Jurkat, Clone E6-1 (cell line): ENCODE measurements around the gene ZNF609.

Experiments
- DNase-seq: peaks from one replicate; pipeline ENCODE4 v3.0.0-alpha.2; 2011; ENCODE audit warnings: low read depth, low spot score
- H3K4me3 ChIP-seq: 2 replicates; pipeline ENCODE4 v1.5.1; 2011; ENCODE audit warnings: mild to moderate bottlenecking, low read length, control low read depth, moderate library complexity

Gene ZNF609

DNA sequence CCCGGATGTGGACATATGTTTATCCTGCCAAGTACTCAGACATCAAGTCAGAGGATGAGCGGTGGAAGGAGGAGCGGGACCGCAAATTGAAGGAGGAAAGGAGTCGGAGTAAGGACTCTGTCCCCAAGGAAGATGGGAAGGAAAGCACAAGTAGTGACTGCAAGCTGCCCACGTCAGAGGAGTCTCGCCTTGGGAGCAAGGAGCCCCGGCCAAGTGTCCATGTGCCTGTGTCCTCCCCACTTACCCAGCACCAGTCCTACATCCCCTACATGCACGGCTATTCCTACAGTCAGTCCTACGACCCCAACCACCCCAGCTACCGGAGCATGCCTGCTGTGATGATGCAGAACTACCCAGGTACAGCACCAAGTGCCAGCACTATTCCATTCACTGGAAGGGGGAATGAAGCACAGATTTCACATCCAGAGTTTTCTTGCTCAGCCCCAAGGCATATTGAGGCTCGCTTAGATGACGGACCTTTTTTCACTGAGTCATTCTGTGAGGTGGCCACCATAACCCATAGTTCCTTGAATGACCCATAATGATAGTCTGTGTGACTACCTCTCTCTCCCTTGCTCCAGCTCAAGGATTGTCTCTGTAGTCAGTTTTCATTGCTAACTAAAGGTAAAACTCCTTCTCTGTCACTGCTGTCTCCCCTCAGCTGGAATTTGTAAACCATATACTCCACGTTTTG lies 217.9 kb downstream of the ZNF609 start:
- no peak overlapping the region for H3K4me3 ChIP-seq
- no peak for DNase-seq

DNA sequence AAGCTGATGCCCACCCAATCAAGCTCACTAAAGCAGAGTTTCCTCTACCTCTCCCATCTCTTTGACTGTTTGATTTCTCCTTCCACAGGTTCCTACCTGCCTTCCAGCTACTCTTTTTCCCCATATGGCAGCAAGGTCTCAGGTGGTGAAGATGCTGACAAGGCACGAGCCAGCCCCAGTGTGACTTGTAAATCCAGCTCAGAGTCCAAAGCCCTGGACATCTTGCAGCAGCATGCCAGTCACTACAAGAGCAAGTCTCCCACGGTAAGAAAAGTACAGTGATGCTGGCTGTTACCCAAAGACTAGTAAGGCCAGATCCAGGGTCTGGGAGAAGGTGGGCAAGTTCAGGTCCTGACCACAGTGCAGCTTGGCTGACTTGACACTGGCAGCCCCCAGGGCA lies 219.7 kb downstream of the ZNF609 start:
- no peak overlapping the region for H3K4me3 ChIP-seq
- no peak for DNase-seq

DNA sequence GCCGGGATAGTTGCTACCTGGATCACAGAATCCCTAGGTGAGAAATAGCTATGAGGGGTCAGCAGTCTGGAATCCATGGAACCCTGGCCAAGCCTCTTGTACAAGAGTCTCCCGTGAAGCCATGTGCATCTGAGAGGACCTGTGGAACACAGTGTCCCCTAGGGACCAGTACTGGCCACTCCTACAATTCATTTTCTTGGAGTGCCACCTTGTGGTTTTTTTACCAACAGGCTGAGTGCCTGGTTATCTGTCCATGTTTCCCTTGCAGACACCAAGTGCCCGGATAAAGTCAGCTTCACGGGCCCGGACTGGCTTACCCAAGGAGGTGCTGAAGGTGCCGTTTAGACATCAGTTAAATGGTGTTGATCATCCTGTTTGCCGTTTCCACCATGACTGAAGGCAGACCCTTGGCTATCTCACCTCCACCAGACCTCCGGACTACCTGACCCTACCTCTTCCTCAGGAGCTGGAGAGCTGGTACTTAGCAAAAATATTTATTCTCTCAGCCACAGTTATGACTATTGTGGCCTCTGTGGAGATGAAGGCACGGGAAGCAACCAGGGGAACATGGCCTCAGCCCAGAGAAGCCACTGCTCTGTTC lies 221.1 kb downstream of the ZNF609 start:
- H3K4me3 ChIP-seq, result no peak overlapping the region
- DNase-seq, result no peak

DNA sequence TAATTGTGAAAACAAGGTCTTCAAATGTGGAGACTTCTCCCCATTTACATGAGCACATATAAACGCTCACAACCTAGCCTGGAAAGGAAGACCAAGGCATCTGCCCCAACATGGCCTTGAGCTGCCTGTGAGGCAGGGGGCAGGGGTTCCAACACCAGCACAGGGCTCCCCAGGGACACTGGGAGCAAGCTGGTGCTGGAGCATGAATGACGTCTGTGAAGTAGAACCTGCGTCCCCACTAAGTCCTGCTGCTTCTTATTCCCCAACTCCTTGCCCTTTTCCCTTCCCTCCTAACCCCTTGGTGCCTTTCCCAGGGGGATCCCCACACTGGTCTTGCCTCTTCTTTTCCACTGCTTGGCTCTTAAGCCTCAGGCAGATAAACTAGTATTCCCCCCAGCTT lies 221.9 kb downstream of the ZNF609 start:
- no peak overlapping the region for H3K4me3 ChIP-seq
- DNase-seq, result no peak

DNA sequence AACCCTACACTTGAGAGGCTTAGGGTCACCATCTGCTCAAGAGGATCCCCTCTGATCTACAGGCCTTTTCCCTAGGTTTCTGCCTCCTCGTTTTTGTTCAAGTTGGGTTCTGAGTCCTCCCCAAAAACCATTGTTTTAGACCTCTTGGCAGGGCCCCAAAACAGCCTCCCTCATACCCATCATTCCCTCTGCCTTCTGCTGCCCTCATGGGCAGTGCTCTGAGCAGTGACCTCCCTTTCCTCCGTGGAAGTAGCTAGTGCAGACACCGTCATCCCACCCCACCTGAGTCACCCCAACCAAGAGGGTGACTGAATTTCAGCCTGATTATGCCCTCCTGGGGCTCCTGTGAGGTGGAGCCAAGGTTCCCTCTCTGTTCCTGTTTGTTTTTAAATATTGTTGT lies 223.0 kb downstream of the ZNF609 start:
- no peak overlapping the region for H3K4me3 ChIP-seq
- no peak for DNase-seq

DNA sequence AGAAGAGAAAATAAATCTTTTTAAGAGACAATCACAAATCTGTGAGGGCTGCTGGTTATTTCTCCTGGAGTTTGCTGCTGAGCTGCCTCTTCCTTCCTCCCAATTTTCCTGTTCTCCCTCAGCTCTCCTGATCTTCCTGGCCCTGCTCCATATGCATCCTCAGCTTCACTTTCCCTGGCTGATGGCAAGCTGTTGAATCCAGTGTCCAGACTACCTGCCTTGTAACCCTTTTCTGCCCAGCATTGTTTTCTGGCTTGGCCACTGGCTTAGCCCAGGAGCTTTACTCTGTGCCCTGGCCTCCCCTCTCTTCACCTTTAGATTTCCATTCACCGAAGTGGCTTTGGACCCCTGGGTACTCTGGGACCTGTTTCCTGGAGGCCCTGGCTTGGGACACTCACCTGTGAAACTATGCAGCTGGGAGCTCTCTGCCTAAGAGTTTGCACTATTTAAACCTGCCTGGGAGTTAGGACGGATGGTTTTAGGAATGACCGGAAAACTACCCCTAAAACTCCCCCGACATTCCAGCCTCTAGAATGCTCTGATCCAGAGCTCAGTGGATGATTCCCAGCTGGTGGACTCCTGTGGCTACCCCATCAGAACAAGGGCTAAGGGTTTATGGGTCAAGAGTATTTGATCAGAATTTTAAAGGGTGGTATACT lies 225.0 kb downstream of the ZNF609 start:
- no peak for DNase-seq
- no peak overlapping the region for H3K4me3 ChIP-seq

DNA sequence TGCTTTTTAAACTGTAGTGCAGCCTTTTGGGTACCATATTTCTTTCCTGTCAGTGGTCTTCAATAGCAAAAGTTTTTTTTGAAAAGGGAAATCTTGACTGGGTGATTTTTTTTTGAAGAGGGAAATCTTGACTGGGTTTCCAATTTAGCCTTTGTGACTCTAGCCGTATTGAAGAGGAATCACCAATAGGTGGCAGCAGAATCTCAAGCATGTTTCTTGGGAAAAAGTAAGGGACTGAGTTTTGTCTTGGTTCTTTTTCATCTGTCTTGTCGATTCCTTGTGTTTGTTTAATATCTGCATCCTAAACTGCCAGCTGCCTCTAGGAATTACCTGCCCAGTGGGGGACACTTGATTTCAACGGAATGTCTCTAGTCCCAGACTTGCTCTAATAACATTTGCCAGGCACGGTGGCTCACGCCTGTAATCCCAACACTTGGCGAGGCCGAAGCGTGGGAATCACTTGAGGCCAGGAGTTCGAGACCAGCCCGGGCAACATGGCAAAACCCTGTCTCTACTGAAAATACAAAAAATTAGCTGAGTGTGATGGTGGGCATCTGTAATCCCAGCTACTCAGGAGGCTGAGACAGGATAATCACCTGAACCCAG lies 225.9 kb downstream of the ZNF609 start:
- H3K4me3 ChIP-seq, result no peak overlapping the region
- DNase-seq, result peak; percentile 37

DNA sequence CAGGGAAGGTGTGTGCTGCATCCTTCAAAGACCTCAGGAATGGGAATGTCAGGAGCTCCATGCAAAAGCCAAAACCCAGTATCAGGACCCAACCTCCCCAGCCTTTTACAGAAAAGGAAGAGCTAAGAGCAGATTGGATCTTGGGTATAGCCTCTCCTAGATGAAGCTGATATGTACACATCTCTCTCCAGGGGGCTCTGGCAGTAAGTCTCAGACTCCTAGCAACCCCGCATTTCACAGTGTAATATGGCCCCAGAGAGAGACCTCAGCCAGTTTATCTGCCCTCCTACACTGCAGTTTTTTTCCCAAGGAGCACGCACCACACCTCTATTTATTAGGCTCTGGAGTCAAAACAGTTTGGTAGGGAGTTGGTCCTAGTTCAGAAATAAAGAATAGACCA lies 226.8 kb downstream of the ZNF609 start:
- no peak overlapping the region for H3K4me3 ChIP-seq
- no peak for DNase-seq

DNA sequence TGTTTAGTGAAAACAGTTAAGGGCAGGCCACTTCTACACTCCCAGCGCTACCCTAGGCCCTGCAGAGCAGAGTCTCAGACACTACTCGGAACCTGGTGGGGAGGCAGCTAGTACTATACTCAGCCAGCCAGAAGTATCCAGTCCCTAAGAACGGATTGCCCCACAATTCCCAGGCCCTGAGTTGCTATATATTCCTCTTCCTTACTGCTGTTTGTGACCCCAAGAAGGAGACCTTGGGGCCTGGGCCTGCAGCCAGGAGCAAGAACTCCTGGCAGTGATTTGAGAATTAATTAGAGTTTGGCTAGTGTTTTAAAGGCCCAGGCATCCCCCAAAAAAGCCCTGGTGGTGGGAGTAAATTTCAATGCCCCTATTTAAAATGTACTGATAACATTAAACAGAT lies 227.3 kb downstream of the ZNF609 start:
- DNase-seq, result no peak
- H3K4me3 ChIP-seq, result no peak overlapping the region

DNA sequence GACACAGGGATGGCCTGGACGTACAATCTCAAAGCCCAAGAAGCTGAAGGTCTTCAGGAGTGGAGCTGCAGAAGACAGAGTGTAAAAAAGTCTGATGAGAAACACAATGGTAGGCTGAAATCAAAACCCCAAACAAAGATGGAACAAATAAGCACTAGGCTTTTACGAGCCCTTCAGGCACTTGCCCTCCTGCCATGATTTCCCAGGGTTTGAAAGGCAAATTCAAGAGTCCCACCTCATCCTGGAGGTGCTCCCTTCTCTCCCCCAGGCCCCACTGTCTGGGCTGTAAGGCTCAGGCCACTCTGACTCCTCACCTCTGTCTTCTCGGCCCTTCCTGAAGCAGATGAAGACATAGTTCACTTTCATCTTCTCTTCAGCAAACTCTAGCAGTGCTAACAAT lies 228.4 kb downstream of the ZNF609 start:
- no peak for DNase-seq
- no peak overlapping the region for H3K4me3 ChIP-seq

DNA sequence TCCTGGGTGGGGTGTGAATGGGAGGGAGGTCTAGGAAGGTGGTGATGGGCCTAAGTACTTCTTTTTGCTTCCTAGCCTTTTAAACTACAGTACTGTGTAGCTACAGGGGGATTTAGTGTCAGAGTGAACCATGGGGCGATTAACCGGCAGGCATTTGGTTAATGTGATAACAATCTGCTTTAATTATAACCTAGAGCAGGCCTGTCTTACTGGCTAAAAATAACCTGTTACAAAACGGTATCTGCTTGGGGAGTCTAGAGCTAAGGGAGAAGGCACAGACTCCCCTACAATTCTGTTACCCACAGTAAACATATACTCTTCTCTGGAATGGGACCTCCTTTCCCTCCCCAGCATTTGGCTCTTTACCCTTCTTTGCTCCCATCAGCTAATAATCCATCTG lies 229.6 kb downstream of the ZNF609 start:
- no peak overlapping the region for H3K4me3 ChIP-seq
- DNase-seq, result no peak

DNA sequence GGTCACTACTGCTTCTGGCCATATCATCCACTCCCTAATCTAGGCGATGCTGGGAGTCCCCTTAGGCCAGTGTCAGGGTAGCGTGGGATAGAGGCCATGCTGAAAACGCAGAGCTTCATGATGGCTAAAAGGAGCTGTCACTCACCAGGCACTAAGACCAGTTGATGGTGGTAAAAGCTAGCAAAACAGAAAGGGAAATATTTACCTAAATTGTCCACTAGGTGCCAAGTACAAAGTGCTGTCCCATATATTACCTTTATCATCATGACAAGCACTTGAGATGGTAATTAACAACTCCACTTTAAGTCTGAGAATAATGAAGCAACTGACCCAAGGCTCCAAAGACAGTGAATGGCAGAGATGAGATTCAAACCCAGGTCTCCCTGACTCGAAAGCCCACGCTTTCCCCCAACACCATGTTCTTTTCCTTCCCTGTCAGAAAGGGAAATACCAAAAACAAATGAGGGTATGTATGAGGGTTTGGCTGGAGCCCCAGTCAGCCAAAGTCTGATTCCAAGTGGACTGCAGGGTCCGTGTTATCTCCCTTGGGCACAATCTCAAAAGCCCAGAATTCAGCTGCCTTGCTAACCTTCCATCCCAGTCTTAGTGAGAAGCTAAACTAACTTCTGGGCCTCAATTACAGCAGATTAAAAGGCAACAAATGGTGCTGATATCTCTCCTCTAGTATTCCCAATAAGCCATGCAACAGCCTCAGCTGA lies 230.4 kb downstream of the ZNF609 start:
- DNase-seq, result no peak
- H3K4me3 ChIP-seq, result no peak overlapping the region

DNA sequence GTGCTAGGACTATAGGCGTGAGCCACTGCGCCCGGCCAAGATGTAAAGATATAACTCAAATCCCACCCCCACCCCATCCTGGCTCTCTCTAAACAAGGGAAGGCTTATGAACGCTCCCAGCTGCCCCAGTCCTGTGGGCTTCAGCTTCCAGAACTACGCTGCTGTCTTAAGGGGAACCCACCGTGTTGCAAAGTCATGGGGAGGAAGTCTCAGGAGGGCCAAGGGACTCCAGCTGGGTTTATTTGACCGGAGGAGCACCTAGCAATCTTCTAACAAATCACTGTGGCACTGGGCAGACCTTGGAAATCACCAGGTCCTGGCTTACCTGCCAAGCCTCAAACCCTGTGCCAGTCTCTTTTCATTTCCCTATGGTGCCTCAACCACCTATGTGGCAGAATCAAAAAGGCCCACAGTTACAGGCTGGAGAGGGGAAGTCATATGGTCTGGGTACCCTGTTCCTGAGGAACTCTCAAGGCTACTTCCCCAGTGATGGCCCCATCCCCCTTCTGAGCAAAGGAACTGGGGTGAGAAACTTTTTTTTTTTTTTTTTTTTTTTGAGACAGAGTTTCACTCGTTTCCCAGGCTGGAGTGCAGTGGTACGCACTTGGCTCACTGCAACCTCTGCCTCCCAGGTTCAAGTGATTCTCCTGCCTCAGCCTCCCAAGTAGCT lies 231.7 kb downstream of the ZNF609 start:
- H3K4me3 ChIP-seq, result no peak overlapping the region
- DNase-seq, result no peak

DNA sequence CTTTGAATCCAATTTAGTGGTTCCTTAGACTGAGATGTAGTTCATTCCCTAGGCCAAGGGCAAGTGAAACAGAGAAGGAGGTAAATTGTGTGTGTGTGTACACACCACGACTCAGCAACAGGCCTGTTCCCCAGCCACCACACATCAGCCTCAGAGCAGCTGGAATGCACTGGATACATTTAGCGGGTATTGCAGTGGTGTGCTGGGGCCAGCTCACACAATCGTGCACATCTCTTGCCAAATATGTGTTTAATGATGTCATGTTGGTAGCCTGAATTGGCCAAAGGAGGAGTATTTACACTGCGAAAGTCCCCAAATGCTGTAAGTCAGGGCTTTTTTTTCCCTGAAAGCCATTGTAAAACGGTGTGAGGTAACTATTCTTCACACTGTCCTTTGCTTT lies 232.8 kb downstream of the ZNF609 start:
- no peak overlapping the region for H3K4me3 ChIP-seq
- no peak for DNase-seq

DNA sequence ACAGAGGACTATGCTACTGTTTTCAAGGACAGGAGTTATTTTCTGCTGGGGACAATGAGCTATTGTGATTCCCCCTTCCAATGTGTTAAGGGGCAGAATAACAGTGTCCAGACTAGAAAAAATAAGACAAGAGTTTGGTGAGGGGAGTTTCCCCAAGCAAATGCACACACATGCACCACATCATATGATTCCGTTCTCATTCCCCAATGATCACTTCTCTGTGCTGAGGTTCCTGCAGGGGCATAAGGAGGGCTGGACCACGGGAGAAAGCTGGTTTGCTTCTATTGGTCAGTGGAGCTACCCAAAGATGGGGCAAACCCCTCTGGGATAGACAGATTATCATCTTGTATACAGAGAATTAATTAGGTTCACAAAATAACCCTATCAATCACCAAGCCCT lies 234.4 kb downstream of the ZNF609 start:
- DNase-seq, result no peak
- H3K4me3 ChIP-seq, result no peak overlapping the region

DNA sequence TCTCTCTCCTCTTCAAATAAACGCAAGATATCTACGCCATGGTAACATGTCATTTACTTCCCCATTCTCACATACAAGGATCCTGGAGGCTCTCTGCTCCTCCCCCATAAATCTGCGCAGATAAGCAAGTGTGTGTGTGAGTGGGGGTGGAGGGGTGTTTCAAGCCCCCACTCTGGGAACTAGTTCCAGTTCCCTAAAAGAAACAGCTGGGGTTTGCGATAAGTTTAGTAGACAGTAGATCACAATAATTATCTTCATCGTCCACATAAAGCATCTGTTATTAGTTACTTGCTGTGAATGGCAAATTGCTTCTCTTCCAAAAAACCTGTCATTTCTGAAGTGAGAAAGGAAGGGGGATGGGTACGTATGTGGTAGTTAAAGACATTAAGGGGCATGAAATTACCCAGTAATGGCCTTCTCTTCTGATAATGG lies 235.2 kb downstream of the ZNF609 start:
- no peak overlapping the region for H3K4me3 ChIP-seq
- DNase-seq, result no peak

DNA sequence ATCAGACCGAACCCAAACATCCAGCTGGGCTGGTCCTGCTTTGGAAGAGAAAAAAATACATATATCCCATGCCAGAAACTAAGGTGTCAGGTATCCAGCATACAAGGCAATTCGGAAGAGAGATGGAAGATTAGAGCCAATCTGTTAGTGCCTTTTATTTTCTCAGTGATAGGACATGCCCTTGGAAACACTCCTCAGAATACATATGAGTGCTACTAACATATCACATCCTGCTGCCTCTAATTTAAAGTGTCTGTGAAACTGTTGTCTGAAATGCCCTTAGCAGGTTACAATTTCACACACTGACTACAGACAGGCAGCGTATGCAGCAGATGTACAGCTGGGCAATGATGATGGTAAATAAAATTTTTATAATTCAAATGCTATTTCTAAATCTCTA lies 236.1 kb downstream of the ZNF609 start:
- no peak overlapping the region for H3K4me3 ChIP-seq
- DNase-seq, result no peak

DNA sequence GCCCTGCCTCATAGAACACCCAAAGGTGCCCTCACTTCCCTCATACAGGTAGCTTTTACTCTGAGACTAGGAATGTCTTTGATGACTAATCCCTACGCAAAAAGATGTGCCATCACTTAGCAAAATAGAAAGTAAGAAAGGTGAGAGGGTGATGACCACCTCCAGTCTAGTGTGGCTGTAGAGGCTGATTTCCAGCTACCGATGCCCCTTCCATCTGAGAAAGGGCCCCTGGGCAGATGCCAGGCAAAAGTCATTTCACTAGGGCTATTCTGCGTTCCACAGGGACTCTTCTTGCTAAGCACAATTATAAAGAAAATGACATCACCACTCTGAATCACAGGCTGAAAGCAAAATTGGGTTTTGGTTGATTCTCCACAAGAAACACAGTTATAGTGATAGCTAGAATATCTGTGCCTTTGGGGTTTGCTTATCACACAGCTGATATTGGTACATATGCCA lies 237.6 kb downstream of the ZNF609 start:
- no peak overlapping the region for H3K4me3 ChIP-seq
- DNase-seq, result no peak

DNA sequence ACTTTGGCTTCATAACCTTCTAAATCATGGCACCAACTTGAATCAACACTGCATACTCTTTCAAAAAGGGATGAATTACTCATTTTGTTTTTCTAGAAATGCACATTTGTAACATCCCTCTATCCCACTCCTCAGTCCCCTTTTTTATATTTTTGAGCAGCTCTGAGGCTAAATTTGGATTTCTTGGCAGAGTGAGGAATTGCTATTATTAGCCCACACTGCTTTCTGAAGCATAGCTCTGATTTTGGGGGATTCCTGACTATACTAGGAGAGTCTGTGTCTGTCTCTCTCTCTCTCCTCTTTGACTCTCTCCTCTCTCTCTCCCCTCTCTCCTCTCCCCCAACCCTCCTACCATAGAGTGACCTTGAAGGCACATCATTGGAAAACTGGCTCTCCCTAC lies 238.4 kb downstream of the ZNF609 start:
- H3K4me3 ChIP-seq, result no peak overlapping the region
- DNase-seq, result no peak
